Fibroblast of skin of right biceps (primary cell): ENCODE measurements around the gene XPOT.

ENCODE experiments used
- DNase-seq: peaks from one replicate; pipeline ENCODE4 v3.0.0-alpha.2; 2013

XPOT gene

GRCh38 chr12:64419696-64420095 lies 15.5 kb downstream of the XPOT start:
- no peak for DNase-seq

GRCh38 chr12:64427988-64428387 lies 23.8 kb downstream of the XPOT start:
- DNase-seq: no peak

- DNase-seq: no peak
These were observed 24.8 kb downstream of the XPOT start for GRCh38 chr12:64428956-64429355.

GRCh38 chr12:64430886-64431285 lies 26.7 kb downstream of the XPOT start:
- no peak for DNase-seq

GRCh38 chr12:64431791-64432190 lies 27.6 kb downstream of the XPOT start:
- DNase-seq: peak; percentile 38

GRCh38 chr12:64433915-64434314 lies 29.7 kb downstream of the XPOT start:
- DNase-seq: no peak

- no peak for DNase-seq
These were observed 35.9 kb downstream of the XPOT start for GRCh38 chr12:64440100-64440499.

GRCh38 chr12:64445490-64445889 lies 41.3 kb downstream of the XPOT start:
- DNase-seq: no peak

- DNase-seq: no peak
These were observed 42.1 kb downstream of the XPOT start for GRCh38 chr12:64446295-64446694.

GRCh38 chr12:64450057-64450640 lies 46.0 kb downstream of the XPOT start:
- DNase-seq: no peak

- DNase-seq: peak; percentile 21
These were observed 46.7 kb downstream of the XPOT start for GRCh38 chr12:64450711-64451486.

- DNase-seq: peak; percentile 80
These were observed 47.7 kb downstream of the XPOT start, which contains the start of gene TBK1 for GRCh38 chr12:64451687-64452558. TSS of gene TBK1 (plus strand) at chr12:64452120. CDS start at chr12:64455871, 3,751 bp downstream.

GRCh38 chr12:64452559-64453329 lies 48.6 kb downstream of the XPOT start:
- DNase-seq: peak; percentile 83

- DNase-seq: no peak
These were observed 51.3 kb downstream of the XPOT start for GRCh38 chr12:64455506-64455905.

GRCh38 chr12:64456119-64456518 lies 51.9 kb downstream of the XPOT start:
- DNase-seq: no peak

- DNase-seq: peak; percentile 69
These were observed 52.8 kb downstream of the XPOT start for GRCh38 chr12:64457032-64457431.

GRCh38 chr12:64457466-64457865 lies 53.3 kb downstream of the XPOT start:
- no peak for DNase-seq

- DNase-seq: no peak
These were observed 53.7 kb downstream of the XPOT start for GRCh38 chr12:64457923-64458322.

GRCh38 chr12:64459394-64459891 lies 55.3 kb downstream of the XPOT start:
- DNase-seq: no peak

GRCh38 chr12:64461634-64462414 lies 57.6 kb downstream of the XPOT start:
- peak; percentile 97 for DNase-seq

GRCh38 chr12:64466178-64466577 lies 62.0 kb downstream of the XPOT start:
- DNase-seq: no peak

- DNase-seq: no peak
These were observed 64.8 kb downstream of the XPOT start for GRCh38 chr12:64468966-64469365.
